NB4 (cell line): ENCODE measurements around the gene CPA5.

Experiments
- MAX ChIP-seq: IDR thresholded peaks from 2 replicates; pipeline ENCODE4 v1.6.1; 2011; ENCODE audit warnings: low read depth, low read length
- MYC ChIP-seq: IDR thresholded peaks from 2 replicates; pipeline ENCODE4 v1.6.1; 2011; ENCODE audit warnings: low read depth, low read length
- POLR2A ChIP-seq: IDR thresholded peaks from 2 replicates; pipeline ENCODE4 v1.6.1; 2011; ENCODE audit warnings: mild to moderate bottlenecking; ENCODE audit not compliant: insufficient read length; ENCODE audit errors: extremely low read depth
- TF ChIP-seq, protein P1 (sequence below): IDR thresholded peaks from one replicate; pipeline ENCODE4 v1.5.1; 2012; ENCODE audit warnings: low read depth, low read length

GRCh38 chr7:130365088-130365487, 20.5 kb downstream of the CPA5 start:
- no peak for TF ChIP-seq POLR2A
- TF ChIP-seq, protein P1, sequence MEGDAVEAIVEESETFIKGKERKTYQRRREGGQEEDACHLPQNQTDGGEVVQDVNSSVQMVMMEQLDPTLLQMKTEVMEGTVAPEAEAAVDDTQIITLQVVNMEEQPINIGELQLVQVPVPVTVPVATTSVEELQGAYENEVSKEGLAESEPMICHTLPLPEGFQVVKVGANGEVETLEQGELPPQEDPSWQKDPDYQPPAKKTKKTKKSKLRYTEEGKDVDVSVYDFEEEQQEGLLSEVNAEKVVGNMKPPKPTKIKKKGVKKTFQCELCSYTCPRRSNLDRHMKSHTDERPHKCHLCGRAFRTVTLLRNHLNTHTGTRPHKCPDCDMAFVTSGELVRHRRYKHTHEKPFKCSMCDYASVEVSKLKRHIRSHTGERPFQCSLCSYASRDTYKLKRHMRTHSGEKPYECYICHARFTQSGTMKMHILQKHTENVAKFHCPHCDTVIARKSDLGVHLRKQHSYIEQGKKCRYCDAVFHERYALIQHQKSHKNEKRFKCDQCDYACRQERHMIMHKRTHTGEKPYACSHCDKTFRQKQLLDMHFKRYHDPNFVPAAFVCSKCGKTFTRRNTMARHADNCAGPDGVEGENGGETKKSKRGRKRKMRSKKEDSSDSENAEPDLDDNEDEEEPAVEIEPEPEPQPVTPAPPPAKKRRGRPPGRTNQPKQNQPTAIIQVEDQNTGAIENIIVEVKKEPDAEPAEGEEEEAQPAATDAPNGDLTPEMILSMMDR = no peak
- TF ChIP-seq MYC = no peak
- no peak for TF ChIP-seq MAX
